HT-29 (cell line): Measurements from ENCODE around the gene RNF114. TPM values are rescaled to one million over a fixed set of nuclear protein-coding genes. Genes with fewer than 3 reads are reported as not detected.
"Not testable (repeated sequence)": the region's sequence is repeated elsewhere in the genome, so short reads cannot be mapped to it uniquely, and the experiment has no call there.

Experiments used
- DNase-seq: peaks from one replicate; pipeline ENCODE4 v3.0.0-alpha.2; 2015; ENCODE audit warnings: low spot score
- total RNA-seq: library from RNA; depleted of rRNA; stranded (reverse); fragments of >200 nt; shearing (Covaris generic); gene quantifications from 2 replicates; pipeline ENCODE4 v1.2.3, GENCODE V29; 2014

RNF114 gene
- total RNA-seq, 1 experiment from 2014 or later = 95.2 TPM

DNA sequence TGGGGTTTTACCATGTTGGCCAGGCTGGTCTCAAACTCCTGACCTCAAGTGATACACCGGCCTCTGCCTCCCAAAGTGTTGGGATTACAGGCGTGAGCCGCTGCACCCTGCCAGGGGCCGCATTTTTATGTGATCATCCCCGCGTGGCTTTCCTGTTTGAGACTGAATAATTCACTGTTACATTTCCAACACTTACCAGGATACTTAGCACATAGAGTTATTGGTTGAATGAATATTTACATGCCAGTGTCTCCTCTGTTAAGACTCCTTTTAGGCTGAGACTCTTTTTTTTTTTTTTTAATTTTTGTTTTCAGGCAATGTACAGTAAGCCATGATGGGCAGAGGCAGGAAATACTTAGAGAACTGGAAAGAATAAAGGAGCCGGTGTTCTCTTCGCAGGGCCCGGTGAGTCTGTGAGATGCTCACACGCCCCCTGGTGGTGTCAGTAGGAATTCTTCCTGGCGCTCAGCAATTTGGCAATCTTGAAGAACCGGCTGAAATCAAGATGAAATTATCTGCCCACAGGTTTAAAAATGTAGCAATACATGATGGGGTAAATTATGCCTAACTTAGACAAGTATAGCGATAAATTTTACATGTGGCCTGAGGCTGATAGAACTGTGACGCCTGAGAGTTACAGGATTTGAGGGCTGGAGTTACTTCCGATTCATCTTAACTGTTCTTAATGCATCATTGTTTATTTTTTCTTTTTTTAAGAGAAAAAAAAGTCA, 7.6 kb upstream of the RNF114 start:
- peak; percentile 97 for DNase-seq

DNA sequence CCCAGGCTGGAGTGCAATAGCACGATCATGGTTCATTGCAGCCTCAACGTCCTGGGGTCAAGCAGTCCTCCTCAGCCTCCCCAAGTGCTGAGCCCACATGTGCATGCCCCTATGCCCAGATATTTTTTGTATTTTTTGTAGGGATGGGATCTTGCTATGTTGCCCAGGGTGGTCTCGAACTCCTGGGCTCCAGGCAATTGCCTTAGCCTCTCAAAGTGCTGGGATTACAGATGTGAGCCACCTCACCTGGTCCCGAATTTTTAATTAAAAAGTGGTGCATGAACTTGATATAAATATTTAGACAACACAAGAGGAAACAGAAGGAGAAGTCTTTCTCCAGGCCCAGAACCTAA, 7.1 kb upstream of the RNF114 start:
- no peak for DNase-seq

DNA sequence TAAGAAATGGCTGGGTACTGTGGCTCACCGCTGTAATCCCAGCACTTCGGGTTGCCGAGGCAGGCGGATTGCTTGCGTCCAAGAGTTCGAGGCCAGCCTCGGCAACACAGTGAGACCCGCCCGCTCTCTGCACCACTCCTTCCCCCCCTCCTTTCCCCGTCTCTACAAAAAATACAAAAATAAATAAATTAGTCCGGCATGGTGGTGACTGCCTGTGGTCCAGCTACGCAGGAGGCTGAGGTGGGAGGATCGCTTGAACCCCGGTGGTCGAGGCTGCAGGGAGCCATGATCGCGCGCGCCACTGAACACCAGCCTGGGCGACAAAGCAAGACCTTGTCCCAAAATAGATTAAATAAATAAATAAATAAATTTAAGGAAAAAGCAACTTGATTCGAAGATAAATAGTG, 448 bp upstream of the RNF114 start:
- DNase-seq = no peak

DNA sequence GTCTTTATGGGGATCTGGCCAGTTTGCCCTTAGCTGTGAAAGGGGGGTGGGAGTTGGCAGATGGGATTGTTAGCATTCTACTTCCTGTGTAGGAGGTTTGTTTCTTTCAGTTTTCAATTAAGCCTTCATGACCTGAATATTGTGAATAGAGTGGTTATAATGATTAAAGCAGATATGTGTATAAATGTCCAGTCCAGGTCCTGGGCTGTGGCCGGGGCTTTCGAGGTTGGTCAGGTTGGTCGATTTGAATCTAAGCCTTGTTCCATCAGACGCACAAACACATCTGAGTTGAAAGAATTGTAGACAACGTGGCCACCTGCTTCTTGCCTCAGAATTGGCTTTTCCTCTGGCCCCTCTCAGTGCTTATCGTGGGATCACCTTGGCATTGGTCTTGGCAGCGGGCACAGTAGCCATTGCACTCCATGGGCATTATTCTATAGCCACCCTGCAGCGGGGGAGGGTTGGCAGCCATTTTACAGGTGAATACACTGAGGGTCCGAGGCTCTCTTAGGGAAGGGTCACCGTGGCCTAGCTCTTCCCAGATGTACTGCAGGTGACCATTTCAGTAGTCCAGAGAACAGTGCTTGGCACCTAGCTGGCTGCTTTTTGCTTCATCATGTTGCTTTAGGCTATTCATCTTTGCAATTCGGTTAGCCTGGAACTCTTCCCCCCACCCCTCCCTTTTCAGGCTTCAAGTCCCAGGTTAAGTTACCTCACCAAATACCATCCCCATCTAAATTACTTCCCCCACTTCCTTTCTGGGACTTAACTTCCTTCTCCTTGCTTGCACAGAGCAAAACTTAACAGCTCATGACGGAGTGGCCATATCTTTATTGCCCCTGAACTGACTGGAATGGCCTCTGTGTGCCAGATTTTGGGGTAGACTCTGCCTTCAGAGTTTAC, 1.1 kb downstream of the RNF114 start:
- DNase-seq = peak; percentile 57

DNA sequence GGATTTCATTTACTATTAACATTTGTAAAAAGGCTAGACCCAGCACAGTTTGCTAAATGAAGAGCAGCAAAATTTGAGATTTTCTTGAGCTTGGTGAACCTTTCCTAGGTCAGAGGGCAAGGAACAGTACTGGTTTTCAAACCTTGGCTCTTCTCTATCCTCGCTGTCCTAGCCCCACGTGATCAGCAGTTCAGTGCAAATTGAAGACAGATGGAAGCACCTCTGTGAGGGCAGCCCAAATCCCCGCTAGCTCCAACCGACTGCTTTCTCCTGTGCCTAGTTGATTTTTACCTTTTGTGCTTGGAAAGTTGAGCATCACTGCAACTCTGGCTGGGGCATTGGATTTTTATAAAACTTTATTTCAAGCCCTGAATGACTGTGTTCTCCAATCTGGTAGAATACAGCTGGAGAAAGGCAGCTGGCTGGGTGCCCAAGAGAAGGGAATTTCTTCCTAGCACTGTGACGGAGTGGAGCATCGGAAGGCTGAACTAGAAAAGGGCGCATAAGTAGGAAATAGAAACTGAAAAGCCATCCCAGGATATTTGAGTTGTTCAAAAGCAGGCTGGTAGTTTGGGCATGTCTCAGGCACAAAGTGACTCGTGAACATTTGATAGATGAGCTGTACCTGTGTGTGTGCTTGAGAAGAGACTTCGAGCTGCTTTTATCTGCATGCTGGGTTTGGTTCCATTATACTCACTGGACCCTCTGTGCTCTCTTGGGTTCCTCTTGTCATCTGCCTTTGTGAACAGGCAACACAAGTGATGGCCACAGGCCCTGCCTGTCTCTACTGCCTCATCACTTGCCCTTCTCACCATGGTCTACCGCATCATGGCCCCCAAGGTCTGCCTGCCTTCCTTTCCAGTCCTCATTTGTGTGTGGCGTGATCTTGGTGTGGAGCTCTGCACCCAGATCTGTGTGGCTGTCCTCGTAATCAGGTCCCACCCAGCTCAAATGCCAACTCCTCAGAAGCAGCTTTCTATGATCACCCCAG, 2.3 kb downstream of the RNF114 start:
- no peak for DNase-seq

DNA sequence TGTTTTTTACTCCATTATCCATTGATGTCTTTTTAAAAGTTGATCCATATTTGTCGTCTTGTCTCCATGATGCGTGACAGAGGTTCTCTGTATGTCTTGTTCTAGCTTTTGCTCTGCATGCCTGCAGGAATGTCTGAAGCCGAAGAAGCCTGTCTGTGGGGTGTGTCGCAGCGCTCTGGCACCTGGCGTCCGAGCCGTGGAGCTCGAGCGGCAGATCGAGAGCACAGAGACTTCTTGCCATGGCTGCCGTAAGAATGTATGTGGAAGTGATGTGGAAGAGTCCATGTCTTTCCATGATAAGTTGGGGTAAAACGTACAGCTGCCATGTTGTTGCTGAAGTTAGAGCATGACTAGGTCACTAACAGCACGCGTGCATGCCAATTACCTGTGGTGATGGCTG, 5.3 kb downstream of the RNF114 start:
- no peak for DNase-seq

DNA sequence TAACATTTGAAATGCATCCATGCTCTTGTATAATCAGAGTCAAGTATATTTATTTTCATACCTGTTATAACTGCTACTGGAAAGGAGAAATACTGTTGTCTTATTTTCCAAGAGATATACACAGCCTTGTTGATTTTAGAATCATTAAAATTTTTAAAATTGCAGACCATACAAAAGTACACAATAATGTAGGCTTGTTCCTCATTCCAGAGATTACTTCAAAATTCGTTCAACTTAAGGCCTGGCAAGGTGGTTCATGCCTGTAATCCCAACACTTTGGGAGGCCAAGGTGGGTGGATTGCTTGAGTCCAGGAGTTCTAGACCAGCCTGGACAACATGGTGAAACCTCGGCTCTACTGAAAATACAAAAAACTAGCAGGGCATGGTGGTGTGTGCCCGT, 6.1 kb downstream of the RNF114 start:
- DNase-seq = no peak

DNA sequence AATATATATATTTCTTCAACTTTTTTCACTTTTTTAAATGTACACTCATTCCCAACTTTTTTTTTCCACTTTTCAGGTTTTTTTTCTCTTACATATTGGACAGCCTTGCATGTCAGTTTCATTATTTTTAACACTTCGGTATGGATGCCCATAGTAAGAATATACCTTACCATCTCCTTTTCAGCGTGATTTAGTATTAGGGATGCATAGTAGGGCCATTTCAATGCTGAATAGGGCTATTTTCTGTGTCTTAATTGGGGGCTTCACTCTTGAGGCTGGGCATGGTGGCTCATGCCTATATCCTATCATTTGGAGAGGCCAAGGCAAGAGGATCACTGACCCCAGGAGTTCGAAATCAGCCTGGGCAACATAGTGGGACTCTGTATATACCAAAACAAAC, 6.7 kb downstream of the RNF114 start:
- no peak for DNase-seq

DNA sequence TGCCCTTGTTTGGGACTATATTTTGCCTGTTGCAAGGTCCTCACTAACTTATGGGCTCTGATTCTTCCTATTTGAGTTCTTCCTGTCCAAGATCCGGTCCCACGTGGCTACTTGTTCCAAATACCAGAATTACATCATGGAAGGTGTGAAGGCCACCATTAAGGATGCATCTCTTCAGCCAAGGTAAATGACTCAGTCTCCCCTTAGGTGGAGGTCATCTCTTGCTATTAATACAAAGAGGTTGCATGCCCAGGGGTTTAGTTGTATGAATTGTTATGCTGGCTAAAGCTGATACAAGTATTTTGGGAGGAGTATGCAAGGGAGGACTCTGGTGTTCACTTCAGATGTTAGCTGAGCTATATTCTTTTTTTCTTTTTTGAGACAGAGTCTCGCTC, 9.1 kb downstream of the RNF114 start:
- DNase-seq = no peak

DNA sequence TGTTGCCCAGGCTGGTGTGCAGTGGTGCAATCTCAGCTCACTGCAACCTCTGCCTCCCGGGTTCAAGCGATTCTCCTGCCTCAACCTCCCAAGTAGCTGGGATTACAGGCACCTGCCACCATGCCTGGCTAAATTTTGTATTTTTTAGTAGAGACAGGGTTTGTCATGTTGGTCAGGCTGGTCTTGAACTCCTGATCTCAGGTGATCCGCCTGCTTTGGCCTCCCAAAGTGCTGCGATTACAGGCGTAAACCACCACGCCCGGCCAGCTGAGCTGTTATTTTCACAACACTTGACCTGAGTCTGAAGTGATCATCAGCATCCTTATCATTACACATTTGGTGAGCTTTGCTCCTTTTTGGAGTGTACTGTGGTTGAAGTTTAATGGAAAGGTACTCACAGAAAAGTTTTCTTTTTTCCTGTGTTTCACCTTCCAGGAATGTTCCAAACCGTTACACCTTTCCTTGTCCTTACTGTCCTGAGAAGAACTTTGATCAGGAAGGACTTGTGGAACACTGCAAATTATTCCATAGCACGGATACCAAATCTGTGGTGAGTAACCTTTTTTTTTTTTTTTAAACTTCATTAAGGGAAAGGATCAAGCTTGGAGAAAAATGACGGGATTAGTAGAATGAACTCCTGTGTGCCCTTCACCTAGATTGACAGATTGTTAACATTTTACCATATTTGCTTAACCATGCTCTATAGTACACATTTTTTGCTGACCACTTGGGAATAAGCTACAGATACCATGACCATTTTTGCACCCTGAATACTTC, 9.7 kb downstream of the RNF114 start:
- DNase-seq = no peak

DNA sequence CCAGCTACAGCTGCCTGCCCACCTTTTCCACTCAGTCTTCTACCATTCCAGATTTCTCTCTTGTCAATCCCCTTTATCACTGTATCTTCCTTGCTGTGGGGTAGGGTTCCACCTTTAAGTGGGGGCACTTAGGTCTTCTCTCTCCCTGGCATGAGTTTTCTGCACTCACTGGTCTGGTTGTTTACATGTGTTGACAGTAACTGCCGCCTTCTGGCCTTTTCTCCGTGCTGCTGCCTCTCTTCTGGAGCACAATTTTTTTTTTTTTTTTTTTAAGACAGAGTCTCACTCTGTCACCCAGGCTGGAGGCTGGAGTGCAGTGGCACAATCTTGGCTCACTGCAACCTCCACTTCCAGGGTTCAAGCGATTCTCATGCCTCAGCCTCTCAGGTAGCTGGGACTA, 12.0 kb downstream of the RNF114 start:
- no peak for DNase-seq

DNA sequence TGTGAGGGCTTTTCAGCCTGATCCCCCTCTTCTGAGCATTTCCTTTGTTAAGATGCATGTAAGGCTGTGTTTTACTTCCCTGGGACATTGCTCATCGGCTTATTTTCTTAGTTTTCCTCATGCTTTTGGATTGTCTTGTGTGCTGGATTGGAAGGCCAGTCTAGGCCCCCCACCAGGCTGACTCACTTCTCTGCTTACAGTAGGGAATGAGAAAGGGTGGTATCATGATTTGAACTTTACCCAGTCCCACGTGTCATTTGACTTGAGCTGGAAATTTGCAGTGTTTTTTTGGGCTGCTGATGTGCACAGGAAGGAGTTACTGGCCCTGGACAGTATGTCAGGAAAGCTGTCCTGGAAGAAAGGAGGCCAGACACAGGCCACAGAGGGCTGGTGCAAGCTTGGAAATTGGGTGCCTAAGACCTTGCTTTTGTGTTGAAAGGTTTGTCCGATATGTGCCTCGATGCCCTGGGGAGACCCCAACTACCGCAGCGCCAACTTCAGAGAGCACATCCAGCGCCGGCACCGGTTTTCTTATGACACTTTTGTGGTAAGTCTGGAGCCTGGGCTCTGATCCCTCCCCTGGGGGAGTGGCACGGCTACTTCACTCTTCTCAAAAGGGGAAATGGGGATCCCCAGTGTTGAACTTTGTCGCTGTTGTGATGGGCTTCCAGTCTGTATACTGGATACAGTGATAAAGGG, 12.8 kb downstream of the RNF114 start:
- no peak for DNase-seq

DNA sequence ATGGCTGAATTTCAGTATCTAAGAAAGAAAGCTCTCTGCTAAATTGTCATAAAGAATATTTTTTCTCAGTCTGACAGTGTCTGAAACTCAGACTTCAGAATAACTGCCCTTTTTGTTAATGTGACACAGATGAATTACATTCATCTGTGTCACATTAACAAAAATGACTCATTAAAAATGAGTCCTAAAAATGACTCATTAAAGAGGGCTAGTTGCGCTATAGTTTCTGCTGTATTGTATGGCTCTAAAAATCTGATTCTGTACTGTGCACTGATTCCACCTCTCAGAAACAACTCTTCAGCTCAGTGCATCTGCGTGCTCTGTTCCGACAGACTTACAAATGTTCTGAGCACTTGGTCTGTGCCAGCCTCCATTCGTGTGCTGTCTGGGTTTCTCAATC, 15.0 kb downstream of the RNF114 start:
- DNase-seq = no peak

DNA sequence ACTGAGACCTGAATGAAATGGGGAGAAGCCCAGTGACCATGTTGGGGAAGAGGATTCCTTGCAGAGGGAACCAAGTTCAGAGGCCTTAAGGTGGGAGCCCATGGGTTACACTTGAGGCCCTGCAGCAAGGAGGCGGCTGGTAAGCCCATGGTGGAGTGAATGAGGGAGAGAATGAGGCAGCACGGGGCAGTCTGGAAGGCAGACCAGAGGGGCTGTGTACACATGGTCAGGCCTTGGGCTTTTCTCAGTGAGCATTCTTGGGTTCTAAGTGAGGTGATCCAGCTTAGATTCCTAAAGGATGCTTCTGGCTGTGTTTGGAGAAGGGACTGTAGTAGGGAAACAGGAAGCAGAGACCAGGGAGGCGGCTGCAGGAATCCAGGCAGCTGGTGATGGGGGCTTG, 19.0 kb downstream of the RNF114 start:
- DNase-seq = no peak

DNA sequence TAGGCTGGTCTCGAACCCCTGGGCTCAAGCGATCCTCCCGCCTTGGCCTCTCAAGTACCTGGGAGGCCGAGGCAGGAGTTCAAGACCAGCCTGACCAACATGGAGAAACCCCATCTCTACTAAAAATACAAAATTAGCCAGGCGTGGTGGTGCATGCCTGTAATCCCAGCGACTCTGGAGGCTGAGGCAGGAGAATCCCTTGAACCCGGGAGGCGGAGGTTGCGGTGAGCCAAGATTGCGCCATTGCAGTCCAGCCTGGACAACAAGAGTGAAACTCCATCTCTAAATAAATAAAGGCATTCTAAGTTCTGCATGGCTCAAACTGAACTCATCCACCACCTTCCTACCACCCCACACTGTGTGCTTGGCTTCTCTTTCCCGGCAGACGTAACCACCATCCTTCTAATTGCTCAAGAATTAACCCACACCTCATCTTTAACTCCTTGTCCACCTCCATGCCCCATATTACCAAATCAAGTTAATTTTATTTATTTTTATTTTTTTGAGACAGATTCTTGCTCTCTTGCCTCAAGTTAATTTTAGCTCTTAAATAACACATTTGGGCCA, 19.7 kb downstream of the RNF114 start:
- not testable (repeated sequence) for DNase-seq

DNA sequence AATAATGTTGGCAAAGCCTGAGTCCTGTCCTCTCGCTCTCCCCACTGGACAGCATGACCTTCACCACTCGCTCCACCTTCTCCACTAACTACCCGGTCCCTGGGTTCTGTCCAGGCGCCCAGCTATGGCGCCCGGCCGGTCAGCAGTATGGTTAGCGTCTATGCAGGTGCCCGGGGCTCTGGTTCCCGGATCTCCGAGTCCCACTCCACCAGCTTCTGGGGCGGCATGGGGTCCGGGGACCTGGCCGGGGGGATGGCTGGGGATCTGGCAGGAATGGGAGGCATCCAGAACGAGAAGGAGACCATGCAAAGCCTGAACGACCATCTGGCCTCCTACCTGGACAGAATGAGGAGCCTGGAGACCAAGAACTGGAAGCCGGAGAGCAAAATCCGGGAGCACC, 20.5 kb downstream of the RNF114 start:
- DNase-seq = no peak

DNA sequence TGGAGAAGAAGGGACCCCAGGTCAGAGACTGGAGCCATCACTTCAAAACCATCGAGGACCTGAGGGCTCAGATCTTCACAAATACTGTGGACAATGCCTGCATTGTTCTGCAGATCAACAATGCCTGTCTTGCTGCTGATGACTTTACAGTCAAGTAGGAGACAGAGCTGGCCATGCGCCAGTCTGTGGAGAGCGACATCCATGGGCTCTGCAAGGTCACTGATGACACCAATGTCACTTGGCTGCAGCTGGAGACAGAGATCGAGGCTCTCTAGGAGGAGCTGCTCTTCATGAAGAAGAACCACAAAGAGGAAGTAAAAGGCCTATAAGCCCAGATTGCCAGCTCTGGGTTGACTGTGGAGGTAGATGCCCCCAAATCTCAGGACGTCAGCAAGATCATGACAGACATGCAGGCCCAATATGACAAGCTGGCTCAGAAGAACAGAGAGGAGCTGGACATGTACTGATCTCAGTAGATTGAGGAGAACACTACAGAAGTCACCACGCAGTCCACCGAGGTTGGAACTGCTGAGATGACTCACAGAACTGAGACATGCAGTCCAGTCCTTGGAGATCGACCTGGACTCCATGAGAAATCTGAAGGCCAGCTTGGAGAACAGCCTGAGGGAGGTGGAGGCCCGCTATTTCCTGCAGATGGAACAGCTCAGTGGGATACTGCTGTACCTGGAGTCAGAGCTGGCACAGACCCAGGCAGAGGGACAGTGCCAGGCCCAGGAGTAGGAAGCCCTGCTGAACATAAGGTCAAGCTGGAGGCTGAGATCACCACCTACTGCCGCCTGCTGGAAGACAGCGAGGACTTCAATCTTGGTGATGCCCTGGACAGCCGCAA, 21.1 kb downstream of the RNF114 start:
- DNase-seq = peak; percentile 32

DNA sequence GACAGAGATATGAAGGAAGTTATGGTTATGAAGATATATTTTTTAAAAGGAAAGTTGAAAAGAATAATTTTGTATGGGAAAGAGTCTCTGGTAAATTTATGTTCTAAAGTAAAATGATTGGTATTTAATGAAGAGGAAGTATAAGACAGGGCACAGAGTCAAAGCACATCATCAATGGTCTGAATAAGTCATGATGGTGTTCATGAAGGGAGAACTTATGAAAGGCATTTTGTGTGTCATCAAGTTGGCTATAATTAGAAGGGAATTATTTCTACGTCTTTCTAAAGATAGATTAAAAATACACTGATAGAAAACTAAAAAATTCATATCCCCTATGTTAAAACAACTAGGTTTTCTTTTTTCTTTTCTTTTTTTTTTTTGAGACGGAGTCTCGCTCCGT, 25.2 kb downstream of the RNF114 start:
- DNase-seq = no peak
